OCI-LY1 (cell line): ENCODE data around the gene IL24.

Source experiments
- H2AFZ ChIP-seq: fragments of 200-600 bp; sonication (generic), shearing (Covaris generic); 2 replicates; pipeline ENCODE4 v1.6.0; 2014; ENCODE audit warnings: antibody characterized with exemption, mild to moderate bottlenecking, low read length
- H3F3A ChIP-seq: fragments of 200-600 bp; sonication (generic), shearing (Covaris generic); 2 replicates; pipeline ENCODE4 v1.6.0; 2014; ENCODE audit warnings: mild to moderate bottlenecking, antibody characterized with exemption, low read length, moderate library complexity; ENCODE audit not compliant: insufficient read depth
- H3K27ac ChIP-seq: fragments of 200-600 bp; sonication (generic); 2 replicates; pipeline ENCODE4 v1.5.1; 2014; ENCODE audit warnings: low read length, mixed run types, mild to moderate bottlenecking, low read depth; ENCODE audit not compliant: poor library complexity, severe bottlenecking
- H3K27me3 ChIP-seq: fragments of 200-600 bp; sonication (generic); 2 replicates; pipeline ENCODE4 v1.6.0; 2014; ENCODE audit warnings: antibody characterized with exemption, mild to moderate bottlenecking, low read length, moderate library complexity; ENCODE audit not compliant: insufficient read depth
- H3K36me3 ChIP-seq: fragments of 200-600 bp; sonication (generic); 2 replicates; pipeline ENCODE4 v1.6.1; 2014; ENCODE audit warnings: mild to moderate bottlenecking, antibody characterized with exemption, low read length, moderate library complexity, mixed read lengths; ENCODE audit not compliant: insufficient read depth
- H3K4me1 ChIP-seq: fragments of 200-600 bp; sonication (generic); 2 replicates; pipeline ENCODE4 v1.5.1; 2014; ENCODE audit warnings: mild to moderate bottlenecking, low read length, moderate library complexity; ENCODE audit not compliant: insufficient read depth, severe bottlenecking
- H3K4me2 ChIP-seq: fragments of 200-600 bp; sonication (generic), shearing (Covaris generic); 2 replicates; pipeline ENCODE4 v1.6.1; 2014; ENCODE audit warnings: low read length
- H3K4me3 ChIP-seq: fragments of 200-600 bp; sonication (generic); 2 replicates; pipeline ENCODE4 v1.5.1; 2014; ENCODE audit warnings: low read length, low read depth, mild to moderate bottlenecking, mixed read lengths; ENCODE audit not compliant: poor library complexity, severe bottlenecking
- H3K79me2 ChIP-seq: fragments of 200-600 bp; shearing (Covaris generic); 2 replicates; pipeline ENCODE4 v1.6.1; 2016; ENCODE audit warnings: mixed run types, low read length, mixed read lengths; ENCODE audit not compliant: insufficient read depth
- H3K9ac ChIP-seq: fragments of 200-600 bp; sonication (generic), shearing (Covaris generic); 2 replicates; pipeline ENCODE4 v1.6.1; 2014; ENCODE audit warnings: mild to moderate bottlenecking, low read length, mixed read lengths
- H3K9me2 ChIP-seq: fragments of 200-600 bp; sonication (generic), shearing (Covaris generic); 2 replicates; pipeline ENCODE4 v1.6.1; 2014; ENCODE audit warnings: low read depth, mild to moderate bottlenecking, low read length, mixed read lengths
- H3K9me3 ChIP-seq: fragments of 200-600 bp; shearing (Covaris generic); 2 replicates; pipeline ENCODE4 v1.6.1; 2014; ENCODE audit warnings: low read length, mixed read lengths
- H4K20me1 ChIP-seq: fragments of 200-600 bp; sonication (generic), shearing (Covaris generic); 2 replicates; pipeline ENCODE4 v1.6.0; 2016; ENCODE audit warnings: mild to moderate bottlenecking, low read length; ENCODE audit not compliant: insufficient read depth
- EZH2 ChIP-seq: fragments of 200-600 bp; sonication (generic), shearing (Covaris generic); IDR thresholded peaks from 2 replicates; pipeline ENCODE4 v1.8.0; 2017; ENCODE audit warnings: borderline replicate concordance, mixed run types, mild to moderate bottlenecking, antibody characterized with exemption, low read length, moderate library complexity, mixed read lengths
- TF ChIP-seq, protein P1 (sequence below): fragments of 200-600 bp; sonication (generic), shearing (Covaris generic); IDR thresholded peaks from 2 replicates; pipeline ENCODE4 v1.5.1; 2017; ENCODE audit warnings: mild to moderate bottlenecking, antibody characterized with exemption, low read length, moderate library complexity, mixed read lengths

IL24 gene

DNA sequence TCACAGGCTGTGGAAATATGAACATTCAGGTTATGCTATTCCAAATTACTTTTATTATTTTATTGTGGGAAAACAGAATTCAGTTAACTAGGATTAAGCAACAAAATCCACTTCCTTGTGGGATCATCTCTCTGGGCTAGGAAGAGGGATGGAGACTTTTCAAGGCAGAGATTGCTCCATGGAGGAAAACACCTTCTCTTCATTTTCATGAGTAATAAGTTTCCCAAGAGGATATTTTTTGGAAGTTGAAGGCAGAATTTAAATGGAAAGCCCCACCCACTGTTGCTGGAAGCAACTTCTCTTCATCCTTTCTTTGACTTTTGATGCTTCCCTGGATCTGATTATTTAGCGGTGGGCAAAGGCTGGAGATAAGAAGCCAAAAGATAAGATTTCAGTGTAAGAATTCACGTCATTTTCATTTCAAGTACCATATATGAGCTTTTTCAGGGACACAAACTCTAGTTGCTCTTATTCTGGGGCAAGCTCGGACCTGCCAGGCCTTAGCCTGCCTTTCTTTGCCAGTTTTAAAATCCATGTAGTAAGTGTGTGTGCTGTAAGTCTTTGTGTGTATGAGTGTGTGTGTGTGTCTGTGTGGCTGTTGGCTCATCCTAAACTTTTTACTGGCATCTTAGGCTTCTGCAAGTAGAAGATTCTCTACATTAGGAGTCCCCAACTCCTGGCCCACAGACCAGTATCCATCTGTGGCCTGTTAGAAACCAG lies 11.7 kb upstream of the IL24 start:
- Histone ChIP-seq H3K79me2 (no peaks in the 10 kb centered on the region), H3K27me3 (peaks cover 5% of the 10 kb centered on the region; the same call in 1 of the 2 replicates), H3K36me3 (no peaks in the 10 kb centered on the region), H3K4me1 (no peaks in the 10 kb centered on the region), H3K27ac (no peak overlapping the region), H4K20me1 (no peaks in the 10 kb centered on the region), H3F3A (no peaks in the 10 kb centered on the region), H3K9me3 (no peaks in the 10 kb centered on the region), H3K9me2 (no peaks in the 10 kb centered on the region), H3K9ac (no peak overlapping the region), H3K4me2 (no peak overlapping the region), H3K4me3 (no peak overlapping the region), H2AFZ (no peak overlapping the region)
- TF ChIP-seq, protein P1, sequence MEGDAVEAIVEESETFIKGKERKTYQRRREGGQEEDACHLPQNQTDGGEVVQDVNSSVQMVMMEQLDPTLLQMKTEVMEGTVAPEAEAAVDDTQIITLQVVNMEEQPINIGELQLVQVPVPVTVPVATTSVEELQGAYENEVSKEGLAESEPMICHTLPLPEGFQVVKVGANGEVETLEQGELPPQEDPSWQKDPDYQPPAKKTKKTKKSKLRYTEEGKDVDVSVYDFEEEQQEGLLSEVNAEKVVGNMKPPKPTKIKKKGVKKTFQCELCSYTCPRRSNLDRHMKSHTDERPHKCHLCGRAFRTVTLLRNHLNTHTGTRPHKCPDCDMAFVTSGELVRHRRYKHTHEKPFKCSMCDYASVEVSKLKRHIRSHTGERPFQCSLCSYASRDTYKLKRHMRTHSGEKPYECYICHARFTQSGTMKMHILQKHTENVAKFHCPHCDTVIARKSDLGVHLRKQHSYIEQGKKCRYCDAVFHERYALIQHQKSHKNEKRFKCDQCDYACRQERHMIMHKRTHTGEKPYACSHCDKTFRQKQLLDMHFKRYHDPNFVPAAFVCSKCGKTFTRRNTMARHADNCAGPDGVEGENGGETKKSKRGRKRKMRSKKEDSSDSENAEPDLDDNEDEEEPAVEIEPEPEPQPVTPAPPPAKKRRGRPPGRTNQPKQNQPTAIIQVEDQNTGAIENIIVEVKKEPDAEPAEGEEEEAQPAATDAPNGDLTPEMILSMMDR: no peak
- no peak for TF ChIP-seq EZH2

DNA sequence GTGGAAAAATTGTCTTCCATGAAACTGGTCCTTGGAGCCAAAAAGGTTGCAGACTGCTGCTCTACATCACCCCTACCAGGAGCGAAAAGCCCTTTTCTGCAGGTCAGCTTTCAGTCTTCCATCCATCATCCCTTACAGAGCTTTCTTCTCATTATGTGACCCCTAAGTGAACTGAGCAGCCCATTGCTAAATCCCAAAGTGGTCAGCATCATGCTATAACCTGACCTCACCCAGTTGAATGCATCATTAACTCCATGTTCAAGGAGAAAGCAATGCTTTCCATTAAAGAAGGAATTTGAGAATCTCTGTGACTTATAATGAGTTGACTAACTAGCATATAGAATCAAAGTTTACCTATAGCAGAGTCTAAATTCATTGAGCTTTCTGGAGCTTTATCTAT lies 10.4 kb upstream of the IL24 start:
- Histone ChIP-seq H3K4me3 (no peak overlapping the region), H3K79me2 (no peaks in the 10 kb centered on the region), H3K9ac (no peak overlapping the region), H3K27me3 (peaks cover 5% of the 10 kb centered on the region; the same call in 1 of the 2 replicates), H3K36me3 (no peaks in the 10 kb centered on the region), H3F3A (no peaks in the 10 kb centered on the region), H3K9me2 (no peaks in the 10 kb centered on the region), H3K4me2 (no peak overlapping the region), H4K20me1 (no peaks in the 10 kb centered on the region), H3K27ac (no peak overlapping the region), H2AFZ (no peak overlapping the region), H3K4me1 (no peaks in the 10 kb centered on the region), H3K9me3 (no peaks in the 10 kb centered on the region)
- TF ChIP-seq, protein P1: no peak
- no peak for TF ChIP-seq EZH2

DNA sequence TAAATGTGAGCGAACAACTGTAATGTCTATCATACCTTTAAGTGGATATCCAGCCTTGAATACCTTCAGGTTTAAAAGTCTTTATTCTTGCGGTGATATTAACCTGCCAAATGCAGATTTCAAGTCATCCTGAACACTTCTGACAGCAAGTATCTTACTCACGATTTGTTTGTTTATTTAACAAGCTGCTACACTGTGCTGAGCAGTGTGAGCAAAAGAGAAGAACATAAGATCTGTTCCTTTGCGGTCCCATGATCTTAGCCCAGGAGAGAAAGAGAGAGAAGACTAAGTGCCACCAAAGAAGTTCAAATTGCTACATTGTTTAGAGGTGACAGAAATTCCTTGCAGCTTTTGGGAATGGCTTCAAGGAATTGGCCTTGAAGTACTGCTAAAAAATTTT lies 9.5 kb upstream of the IL24 start:
- Histone ChIP-seq H3K4me2 (no peak overlapping the region), H3K27me3 (peaks cover 5% of the 10 kb centered on the region; the same call in 1 of the 2 replicates), H3K36me3 (no peaks in the 10 kb centered on the region), H2AFZ (no peak overlapping the region), H3K4me1 (no peaks in the 10 kb centered on the region), H3K9me2 (no peaks in the 10 kb centered on the region), H4K20me1 (no peaks in the 10 kb centered on the region), H3K4me3 (no peak overlapping the region), H3K9ac (no peak overlapping the region), H3K9me3 (no peaks in the 10 kb centered on the region), H3K79me2 (no peaks in the 10 kb centered on the region), H3K27ac (no peak overlapping the region), H3F3A (no peaks in the 10 kb centered on the region)
- no peak for TF ChIP-seq EZH2
- TF ChIP-seq, protein P1: no peak
